ENCODE measurements around the gene PDGFD. TPM values are rescaled to one million over a fixed set of nuclear protein-coding genes. Genes with fewer than 3 reads are reported as not detected.
A peak's percentile ranks its signal among the peaks of the same experiment; 100 is the strongest.

The PDGFD gene
- total and polyA plus RNA-seq, 9 donors: 42.8 to 134 (median 77.9) TPM

DNA sequence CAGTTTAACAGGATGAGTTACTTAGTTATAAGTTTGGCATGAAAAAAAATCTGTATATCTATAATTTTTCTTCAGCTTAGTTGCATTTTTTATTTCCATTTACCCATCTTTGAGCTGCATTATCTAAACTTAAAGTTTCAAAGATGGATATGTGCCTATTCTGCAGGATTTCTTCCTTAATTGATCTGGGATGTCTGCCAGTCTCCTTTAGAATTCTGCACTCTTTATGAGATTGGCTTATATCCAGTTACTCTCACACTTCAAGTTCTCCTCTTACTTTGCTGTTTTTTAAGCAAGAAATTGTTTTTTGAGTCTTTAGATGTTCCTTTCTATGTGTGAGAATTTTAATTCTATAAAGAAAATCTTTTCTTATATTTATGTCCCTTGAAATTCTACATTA lies 5.1 kb upstream of the PDGFD start:
- H3K9me3 ChIP-seq: no peaks in the 10 kb centered on the region
- no peaks in the 10 kb centered on the region for H3K36me3 ChIP-seq
- no peak for DNase-seq
- no peaks in the 10 kb centered on the region for H3K27me3 ChIP-seq
- H3K4me1 ChIP-seq (ENCODE audit: insufficient read depth): no peaks in the 10 kb centered on the region
- H3K4me3 ChIP-seq: no peak overlapping the region
- intact Hi-C loops (cut with DNase I): no loop called here
- H3K27ac ChIP-seq: no peak overlapping the region
- TF ChIP-seq POLR2A (IDR thresholded peaks at IDR 0.05) (no peak), EP300 (IDR thresholded peaks at IDR 0.05) (no peak)
- TF ChIP-seq, protein P1, sequence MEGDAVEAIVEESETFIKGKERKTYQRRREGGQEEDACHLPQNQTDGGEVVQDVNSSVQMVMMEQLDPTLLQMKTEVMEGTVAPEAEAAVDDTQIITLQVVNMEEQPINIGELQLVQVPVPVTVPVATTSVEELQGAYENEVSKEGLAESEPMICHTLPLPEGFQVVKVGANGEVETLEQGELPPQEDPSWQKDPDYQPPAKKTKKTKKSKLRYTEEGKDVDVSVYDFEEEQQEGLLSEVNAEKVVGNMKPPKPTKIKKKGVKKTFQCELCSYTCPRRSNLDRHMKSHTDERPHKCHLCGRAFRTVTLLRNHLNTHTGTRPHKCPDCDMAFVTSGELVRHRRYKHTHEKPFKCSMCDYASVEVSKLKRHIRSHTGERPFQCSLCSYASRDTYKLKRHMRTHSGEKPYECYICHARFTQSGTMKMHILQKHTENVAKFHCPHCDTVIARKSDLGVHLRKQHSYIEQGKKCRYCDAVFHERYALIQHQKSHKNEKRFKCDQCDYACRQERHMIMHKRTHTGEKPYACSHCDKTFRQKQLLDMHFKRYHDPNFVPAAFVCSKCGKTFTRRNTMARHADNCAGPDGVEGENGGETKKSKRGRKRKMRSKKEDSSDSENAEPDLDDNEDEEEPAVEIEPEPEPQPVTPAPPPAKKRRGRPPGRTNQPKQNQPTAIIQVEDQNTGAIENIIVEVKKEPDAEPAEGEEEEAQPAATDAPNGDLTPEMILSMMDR (IDR thresholded peaks at IDR 0.05): no peak

DNA sequence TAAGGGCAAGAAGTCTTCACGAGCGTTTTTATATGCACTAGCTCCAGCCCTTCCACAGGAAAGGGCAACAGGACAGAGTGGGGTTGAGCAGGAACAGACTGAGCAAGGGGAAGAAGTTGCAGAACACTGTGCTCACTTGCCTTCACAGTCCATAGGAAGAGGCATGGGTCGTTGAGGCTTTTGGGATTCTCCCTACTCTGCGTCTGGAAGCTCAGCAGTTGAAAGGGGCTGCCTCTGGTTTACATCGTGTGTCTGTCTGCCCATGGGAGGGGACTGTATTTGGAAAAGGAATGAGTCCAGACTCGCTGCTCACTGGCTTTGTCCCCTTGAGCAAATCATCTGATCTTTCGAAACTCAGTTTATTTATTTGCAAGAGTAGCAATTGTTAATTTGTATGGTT lies 1.1 kb upstream of the PDGFD start:
- TF ChIP-seq, protein P1 (IDR thresholded peaks at IDR 0.05): no peak
- TF ChIP-seq POLR2A (IDR thresholded peaks at IDR 0.05) (no peak), EP300 (IDR thresholded peaks at IDR 0.05) (no peak)
- Histone ChIP-seq H3K9me3 (no peaks in the 10 kb centered on the region), H3K36me3 (no peaks in the 10 kb centered on the region), H3K27ac (no peak overlapping the region), H3K4me3 (no peak overlapping the region), H3K4me1 (ENCODE audit: insufficient read depth) (peaks cover 3% of the 10 kb centered on the region), H3K27me3 (no peaks in the 10 kb centered on the region)
- peak in 1 of 5 donors; percentile 8 for DNase-seq
- WGBS, 3 donors: 89 to 91% (median 90%) methylated on average over 7 of the region's 7 CpGs
- intact Hi-C loops (cut with DNase I): no loop called here

DNA sequence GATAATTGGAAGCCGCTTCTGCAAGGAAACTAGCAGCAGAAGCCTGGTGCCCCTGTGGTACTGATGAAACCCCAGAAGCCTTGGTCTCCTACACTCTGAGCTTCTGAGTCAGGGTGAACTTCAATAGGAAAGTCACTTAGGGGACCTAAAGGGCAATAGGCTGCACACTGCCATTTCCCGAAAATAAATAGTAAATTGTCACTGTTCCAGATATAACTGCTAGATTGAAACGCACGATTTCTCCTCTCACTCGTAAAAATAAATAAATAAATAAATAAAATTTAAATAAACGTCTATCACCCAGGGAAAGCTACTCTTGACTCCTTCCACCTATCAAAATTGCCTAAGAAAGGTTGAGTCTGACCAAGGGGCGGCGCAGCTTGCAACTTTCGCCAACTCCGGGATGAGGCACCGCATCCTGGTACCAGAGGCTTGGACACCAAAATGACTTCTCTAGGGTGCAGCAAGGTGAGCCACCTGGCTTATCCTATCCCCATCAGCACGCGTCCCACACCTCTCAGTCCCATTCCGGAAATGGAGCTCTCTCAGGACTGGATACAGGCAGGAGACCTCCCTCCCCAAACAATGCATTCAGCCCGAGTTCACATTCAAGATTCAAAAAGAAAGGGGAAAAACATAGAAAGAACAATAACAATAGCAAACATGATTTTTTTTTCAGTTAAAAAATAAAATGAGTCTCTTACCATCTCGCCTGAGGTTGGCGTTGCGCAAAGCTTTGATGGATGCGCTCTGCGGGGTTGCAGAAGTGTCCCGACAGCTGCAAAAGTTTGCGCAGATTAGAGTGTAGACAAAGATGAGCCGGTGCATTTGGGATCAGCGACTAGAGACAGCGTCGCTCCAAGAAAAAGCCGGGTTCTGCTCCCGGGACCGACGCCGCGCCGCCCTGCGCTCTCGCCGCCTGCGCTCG lies 583 bp downstream of the PDGFD start:
- peak; percentile 52 to 67 (median 65) for DNase-seq
- H3K9me3 ChIP-seq: no peaks in the 10 kb centered on the region
- no peaks in the 10 kb centered on the region for H3K36me3 ChIP-seq
- WGBS, 3 donors: 5 to 8% (median 5%) methylated on average over 38 of the region's 38 CpGs
- peak overlapping the region; percentile 44 for H3K4me3 ChIP-seq
- TF ChIP-seq POLR2A (IDR thresholded peaks at IDR 0.05) (no peak), EP300 (IDR thresholded peaks at IDR 0.05) (no peak)
- TF ChIP-seq, protein P1 (IDR thresholded peaks at IDR 0.05): no peak
- H3K27ac ChIP-seq: peak overlapping the region; percentile 9 to 63
- intact Hi-C loops (cut with DNase I): no loop called here
- no peaks in the 10 kb centered on the region for H3K27me3 ChIP-seq
- H3K4me1 ChIP-seq (ENCODE audit: insufficient read depth): peaks cover 3% of the 10 kb centered on the region

DNA sequence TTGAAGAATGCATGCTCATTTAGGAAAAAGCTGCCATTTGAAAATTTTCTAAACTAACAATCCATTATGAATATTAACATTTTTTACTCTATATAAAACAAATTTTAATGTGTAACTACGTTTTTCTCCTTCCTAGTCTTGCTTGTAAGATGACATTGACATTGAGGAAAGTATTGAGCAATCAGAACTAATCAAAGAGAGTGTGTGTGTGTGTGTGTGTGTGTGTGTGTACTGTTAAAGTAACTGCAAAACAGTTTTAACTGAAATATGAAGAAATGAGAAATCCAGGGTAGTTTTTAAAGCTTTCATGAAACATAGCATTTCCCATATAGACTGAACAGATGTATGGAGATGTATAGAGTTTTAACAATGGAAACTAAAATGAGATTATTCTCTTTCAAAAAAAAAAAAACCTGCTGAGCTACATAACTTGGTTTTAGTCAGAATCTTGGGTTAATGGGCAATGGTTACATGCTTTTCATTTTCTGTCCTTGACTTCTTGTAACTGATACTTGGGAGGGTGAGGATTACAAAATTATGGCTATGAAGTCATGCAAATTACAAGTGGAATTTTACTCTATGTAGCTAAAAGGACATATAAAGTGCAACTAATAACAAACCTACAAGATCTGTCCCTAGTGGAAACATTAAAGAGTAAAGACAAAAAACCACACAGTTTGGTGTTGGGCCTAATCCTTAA lies 2.0 kb downstream of the PDGFD start:
- peaks cover 8% of the 10 kb centered on the region for H3K4me1 ChIP-seq (ENCODE audit: insufficient read depth)
- no peak for DNase-seq
- H3K27me3 ChIP-seq: no peaks in the 10 kb centered on the region
- intact Hi-C loops (cut with DNase I): no loop called here
- H3K27ac ChIP-seq: peak overlapping the region in 1 of 2 donors; percentile 26
- WGBS, 3 donors: 54 to 81% (median 59%) methylated on average over 1 of the region's 1 CpG
- H3K4me3 ChIP-seq: peak overlapping the region; percentile 44
- no peaks in the 10 kb centered on the region for H3K9me3 ChIP-seq
- TF ChIP-seq, protein P1 (IDR thresholded peaks at IDR 0.05): no peak
- no peaks in the 10 kb centered on the region for H3K36me3 ChIP-seq

All from ovary (tissue), 9 donors.